ENCODE data around the gene HDHD5.

Gene HDHD5

DNA sequence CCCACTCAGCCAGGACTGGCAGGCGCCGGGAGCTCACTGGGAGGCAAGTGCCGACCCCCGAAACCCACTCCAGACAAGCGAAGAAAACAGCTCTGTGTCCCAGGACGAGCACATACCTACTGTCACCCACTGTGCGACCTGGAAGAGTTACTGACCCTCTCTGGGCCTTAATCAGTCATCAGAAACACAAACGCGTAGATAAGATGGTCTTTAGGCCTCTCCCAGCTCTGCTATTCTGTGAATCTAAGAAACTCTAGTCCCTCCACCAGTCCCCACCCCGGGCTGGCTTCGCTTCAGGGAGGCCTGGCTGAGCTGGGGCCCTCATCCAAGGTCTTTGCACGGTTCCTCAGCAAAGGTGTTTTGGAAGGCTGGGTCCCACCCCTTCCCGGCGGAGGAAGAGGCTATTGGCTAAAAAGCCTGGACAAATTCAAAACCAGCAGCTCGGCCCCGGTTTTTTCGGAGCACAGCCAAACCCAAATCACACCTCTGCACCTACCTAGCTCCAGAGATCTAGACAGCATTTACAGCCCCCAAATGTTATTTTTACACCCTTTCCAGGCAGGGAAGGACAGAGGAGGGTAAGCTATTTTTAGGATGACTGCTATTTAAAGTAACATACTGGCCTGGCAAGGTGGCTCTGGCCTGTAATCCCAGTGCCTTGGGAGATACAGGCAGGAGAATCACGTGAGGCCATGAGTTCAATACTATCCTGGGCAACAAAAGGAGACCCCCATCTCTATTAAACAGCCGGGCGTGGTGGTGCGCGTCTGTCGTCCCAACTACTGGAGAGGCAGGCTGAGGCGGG lies 13.2 kb upstream of the HDHD5 start:
- Histone ChIP-seq H3K4me3 (ENCODE audit: low read length) (peak overlapping the region; percentile 49), H3K36me3 (ENCODE audit: control insufficient read depth, low read depth, low read length) (no peaks in the 10 kb centered on the region), H3K9ac (ENCODE audit: low read length) (peak overlapping the region; percentile 50), H3K9me3 (ENCODE audit: control insufficient read depth, low read depth, low read length) (no peaks in the 10 kb centered on the region), H3K4me1 (ENCODE audit: control insufficient read depth, low read depth, low read length) (peaks cover 9% of the 10 kb centered on the region), H3K27ac (ENCODE audit: low read length) (peak overlapping the region; percentile 19), H3K27me3 (ENCODE audit: control insufficient read depth, insufficient read depth, low read length) (no peaks in the 10 kb centered on the region)

DNA sequence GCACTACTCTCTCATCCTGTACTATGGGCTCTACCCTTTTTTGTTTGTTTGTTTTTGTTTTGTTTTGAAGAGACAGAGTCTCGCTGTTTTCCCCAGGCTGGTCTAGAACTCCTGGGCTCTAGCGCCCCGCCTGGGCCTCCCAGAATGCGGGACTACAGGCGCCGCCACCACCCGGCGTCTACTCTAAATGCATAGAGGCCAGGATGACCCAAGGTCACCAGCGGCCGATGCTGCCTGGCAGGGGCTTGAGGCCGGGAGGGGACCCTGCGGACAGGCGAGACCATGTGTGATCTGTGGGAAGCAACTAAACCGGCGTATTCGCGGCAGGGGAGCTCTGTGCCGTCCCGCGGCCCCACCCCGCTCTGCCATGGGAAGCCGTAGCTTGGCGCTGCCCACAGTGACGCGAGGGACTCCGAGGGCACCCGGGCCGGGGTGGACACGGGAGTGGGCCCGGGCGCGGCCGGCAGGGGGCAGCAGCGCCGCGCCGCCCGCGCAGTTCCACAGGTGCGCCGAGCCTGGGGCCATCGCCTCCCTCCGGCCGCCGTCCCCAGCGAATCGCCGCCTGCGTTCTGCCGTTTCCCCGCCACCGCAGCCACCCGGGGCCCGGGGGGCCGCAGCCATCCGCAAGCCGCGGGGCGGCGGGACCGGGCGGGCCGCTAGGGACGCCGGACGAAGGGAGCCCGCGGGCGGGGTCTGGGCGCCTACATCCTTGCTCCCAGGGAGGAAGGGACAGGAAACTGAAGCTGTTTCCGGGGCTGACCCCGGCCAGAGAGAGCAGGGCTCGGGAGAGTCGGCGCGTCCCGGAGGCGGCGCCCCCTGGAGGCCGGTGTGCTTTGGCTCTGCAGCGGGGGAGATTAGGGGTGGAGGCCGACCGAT lies 12.3 kb upstream of the HDHD5 start:
- Histone ChIP-seq H3K27ac (ENCODE audit: low read length) (no peak overlapping the region), H3K36me3 (ENCODE audit: control insufficient read depth, low read depth, low read length) (no peaks in the 10 kb centered on the region), H3K4me3 (ENCODE audit: low read length) (peak overlapping the region; percentile 49), H3K9me3 (ENCODE audit: control insufficient read depth, low read depth, low read length) (no peaks in the 10 kb centered on the region), H3K27me3 (ENCODE audit: control insufficient read depth, insufficient read depth, low read length) (no peaks in the 10 kb centered on the region), H3K9ac (ENCODE audit: low read length) (peak overlapping the region; percentile 50), H3K4me1 (ENCODE audit: control insufficient read depth, low read depth, low read length) (peaks cover 9% of the 10 kb centered on the region)

DNA sequence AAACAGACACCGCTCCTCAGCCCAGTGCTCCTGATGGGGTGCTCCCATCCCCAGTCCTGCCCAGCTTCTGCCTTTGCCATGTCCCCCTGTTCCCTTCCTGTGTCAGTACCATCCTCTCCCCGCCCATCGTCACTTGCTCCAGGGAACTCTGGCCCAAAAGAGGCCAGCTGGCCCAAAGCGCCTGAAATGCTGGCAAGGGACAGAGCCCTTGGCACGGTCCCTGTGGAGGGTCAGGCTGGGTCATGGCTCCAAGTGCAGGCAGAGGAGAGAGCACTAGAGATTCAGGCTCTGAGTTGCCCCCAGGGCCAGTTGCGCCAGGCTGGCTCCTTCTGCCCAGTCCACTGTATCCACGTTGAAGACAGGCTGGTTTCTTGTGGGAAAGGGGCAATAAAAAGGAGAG lies 8.4 kb upstream of the HDHD5 start:
- Histone ChIP-seq H3K9me3 (ENCODE audit: control insufficient read depth, low read depth, low read length) (no peaks in the 10 kb centered on the region), H3K4me1 (ENCODE audit: control insufficient read depth, low read depth, low read length) (peaks cover 6% of the 10 kb centered on the region), H3K36me3 (ENCODE audit: control insufficient read depth, low read depth, low read length) (no peaks in the 10 kb centered on the region), H3K4me3 (ENCODE audit: low read length) (no peak overlapping the region), H3K27me3 (ENCODE audit: control insufficient read depth, insufficient read depth, low read length) (no peaks in the 10 kb centered on the region), H3K27ac (ENCODE audit: low read length) (no peak overlapping the region), H3K9ac (ENCODE audit: low read length) (no peak overlapping the region)

DNA sequence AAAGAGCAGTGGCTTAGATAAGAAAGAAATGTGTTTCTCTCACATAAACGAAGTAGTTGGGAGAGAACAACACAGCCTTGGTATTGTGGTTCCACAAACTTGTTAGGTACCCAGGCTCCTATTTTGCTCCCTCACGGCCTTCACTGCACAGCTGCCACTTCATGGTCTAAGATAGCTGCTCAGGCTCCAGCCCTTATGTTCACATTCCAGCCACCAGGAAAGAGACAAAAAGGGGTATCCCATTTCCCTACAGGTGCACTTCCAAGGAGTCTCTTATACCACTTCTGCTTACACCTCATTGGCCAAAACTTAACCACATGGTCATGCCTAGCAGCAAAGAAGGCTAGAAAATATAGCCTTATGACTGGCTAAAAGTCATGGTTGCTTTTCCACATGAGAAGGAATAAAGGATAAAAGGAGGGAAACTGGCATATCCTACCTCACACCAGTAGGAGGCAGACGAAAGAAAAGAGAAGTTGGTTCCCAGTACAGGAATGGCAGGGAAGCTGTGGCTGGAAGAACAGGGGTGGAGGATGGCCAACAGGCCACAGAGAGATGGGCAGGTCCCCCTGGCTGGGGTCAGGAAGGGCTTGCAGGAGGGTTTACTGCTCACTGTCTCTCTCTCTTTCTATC lies 5.4 kb upstream of the HDHD5 start:
- Histone ChIP-seq H3K27ac (ENCODE audit: low read length) (no peak overlapping the region), H3K4me3 (ENCODE audit: low read length) (no peak overlapping the region), H3K9me3 (ENCODE audit: control insufficient read depth, low read depth, low read length) (no peaks in the 10 kb centered on the region), H3K4me1 (ENCODE audit: control insufficient read depth, low read depth, low read length) (peaks cover 3% of the 10 kb centered on the region), H3K36me3 (ENCODE audit: control insufficient read depth, low read depth, low read length) (no peaks in the 10 kb centered on the region), H3K9ac (ENCODE audit: low read length) (no peak overlapping the region), H3K27me3 (ENCODE audit: control insufficient read depth, insufficient read depth, low read length) (no peaks in the 10 kb centered on the region)

DNA sequence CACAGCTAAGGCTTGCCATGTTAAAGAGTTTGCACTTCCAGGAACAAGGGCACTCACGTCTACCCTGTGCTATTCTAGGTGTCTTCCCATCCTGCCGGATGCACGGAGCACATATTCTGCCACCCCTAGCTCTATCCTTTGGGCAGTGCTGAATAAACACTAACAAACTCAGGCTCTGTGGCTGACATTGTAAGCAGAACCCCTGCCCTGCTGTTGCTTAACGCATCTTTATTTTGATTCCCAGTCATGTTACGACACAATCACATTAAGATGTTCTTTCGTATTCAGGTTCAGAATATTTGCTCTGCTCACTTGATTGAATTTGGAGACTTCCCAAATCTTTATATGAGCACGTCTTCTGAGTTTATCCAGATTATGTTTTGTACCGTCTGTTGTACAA lies 3.7 kb upstream of the HDHD5 start:
- Histone ChIP-seq H3K27me3 (ENCODE audit: control insufficient read depth, insufficient read depth, low read length) (no peaks in the 10 kb centered on the region), H3K4me3 (ENCODE audit: low read length) (no peak overlapping the region), H3K9me3 (ENCODE audit: control insufficient read depth, low read depth, low read length) (no peaks in the 10 kb centered on the region), H3K36me3 (ENCODE audit: control insufficient read depth, low read depth, low read length) (no peaks in the 10 kb centered on the region), H3K9ac (ENCODE audit: low read length) (no peak overlapping the region), H3K4me1 (ENCODE audit: control insufficient read depth, low read depth, low read length) (peaks cover 3% of the 10 kb centered on the region), H3K27ac (ENCODE audit: low read length) (no peak overlapping the region)

DNA sequence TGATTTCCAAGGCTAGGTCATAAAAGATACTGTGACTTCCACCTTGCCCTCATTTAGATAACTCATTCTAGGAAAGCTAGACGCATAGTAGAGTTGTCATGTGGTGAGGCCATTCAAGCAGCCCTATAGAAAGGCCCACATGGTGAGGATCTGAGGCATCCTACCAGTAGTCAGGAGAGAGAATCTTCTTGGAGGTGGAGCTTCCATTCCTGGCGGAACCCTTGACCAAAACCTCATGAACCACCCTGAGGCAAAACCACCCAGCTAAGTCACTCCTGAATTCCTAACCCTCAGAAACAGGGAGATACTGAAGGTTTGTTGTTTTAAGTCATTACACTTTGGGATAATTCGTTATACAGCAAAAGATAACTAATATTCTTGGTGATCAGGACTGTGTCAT lies 2.9 kb upstream of the HDHD5 start:
- H3K4me3 ChIP-seq (ENCODE audit: low read length), result no peak overlapping the region

DNA sequence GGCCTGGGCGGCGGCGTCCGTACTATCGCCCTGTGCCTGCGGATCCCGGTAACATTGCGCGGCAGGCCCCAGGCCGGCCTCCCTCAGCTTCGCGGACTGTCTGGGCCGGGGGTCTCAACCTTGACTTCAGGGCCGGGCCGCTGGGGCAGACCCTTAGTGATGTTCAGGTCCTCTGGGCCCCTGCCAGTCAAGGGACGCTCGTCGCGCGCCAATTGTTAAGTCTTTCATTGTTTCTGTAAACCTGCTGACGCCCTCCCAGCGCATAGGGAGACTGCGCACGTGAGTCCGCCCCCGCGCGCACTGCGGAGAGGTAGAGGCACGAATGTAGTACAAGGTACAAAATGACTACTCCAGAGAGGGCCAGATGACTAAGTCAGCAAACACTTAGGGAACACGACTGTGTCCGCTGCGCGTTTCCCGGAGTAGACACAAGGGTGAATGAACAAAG lies 451 bp upstream of the HDHD5 start:
- peaks cover 3% of the 10 kb centered on the region for H3K36me3 ChIP-seq (ENCODE audit: control insufficient read depth, low read depth, low read length)
- H3K9me3 ChIP-seq (ENCODE audit: control insufficient read depth, low read depth, low read length), result no peaks in the 10 kb centered on the region
- H3K9ac ChIP-seq (ENCODE audit: low read length), result peak overlapping the region; percentile 52
- peaks cover 3% of the 10 kb centered on the region for H3K4me1 ChIP-seq (ENCODE audit: control insufficient read depth, low read depth, low read length)
- no peak overlapping the region for H3K27ac ChIP-seq (ENCODE audit: low read length)
- H3K4me3 ChIP-seq (ENCODE audit: low read length), result peak overlapping the region; percentile 70
- no peaks in the 10 kb centered on the region for H3K27me3 ChIP-seq (ENCODE audit: control insufficient read depth, insufficient read depth, low read length)

More for the DNA sequence above, 2.9 kb upstream of the HDHD5 start:
- Histone ChIP-seq H3K4me1 (ENCODE audit: control insufficient read depth, low read depth, low read length) (peaks cover 3% of the 10 kb centered on the region), H3K9ac (ENCODE audit: low read length) (no peak overlapping the region), H3K36me3 (ENCODE audit: control insufficient read depth, low read depth, low read length) (peaks cover 3% of the 10 kb centered on the region), H3K27ac (ENCODE audit: low read length) (no peak overlapping the region), H3K9me3 (ENCODE audit: control insufficient read depth, low read depth, low read length) (no peaks in the 10 kb centered on the region), H3K27me3 (ENCODE audit: control insufficient read depth, insufficient read depth, low read length) (no peaks in the 10 kb centered on the region)

DNA sequence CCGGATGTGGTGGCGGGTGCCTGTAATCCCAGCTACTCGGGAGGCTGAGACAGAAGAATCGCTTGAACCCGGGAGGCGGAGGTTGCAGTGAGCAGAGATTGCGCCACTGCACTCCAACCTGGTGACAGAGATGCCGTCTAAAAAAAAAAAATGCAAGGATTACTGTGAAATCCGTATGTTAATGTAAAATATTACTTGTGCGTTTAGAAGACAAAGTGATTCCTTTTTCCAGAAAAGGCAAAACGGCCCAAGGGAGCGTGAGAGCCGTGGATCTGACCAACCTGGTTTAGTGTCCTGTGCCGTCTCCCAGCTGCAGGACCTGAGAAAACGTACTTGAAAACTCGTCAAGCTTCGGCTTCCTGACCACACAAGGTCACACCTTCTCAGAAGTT lies 905 bp downstream of the HDHD5 start:
- no peaks in the 10 kb centered on the region for H3K9me3 ChIP-seq (ENCODE audit: control insufficient read depth, low read depth, low read length)
- peaks cover 3% of the 10 kb centered on the region for H3K4me1 ChIP-seq (ENCODE audit: control insufficient read depth, low read depth, low read length)
- peak overlapping the region; percentile 49 for H3K9ac ChIP-seq (ENCODE audit: low read length)
- peaks cover 3% of the 10 kb centered on the region for H3K36me3 ChIP-seq (ENCODE audit: control insufficient read depth, low read depth, low read length)
- no peak overlapping the region for H3K27ac ChIP-seq (ENCODE audit: low read length)
- H3K27me3 ChIP-seq (ENCODE audit: control insufficient read depth, insufficient read depth, low read length), result no peaks in the 10 kb centered on the region
- peak overlapping the region; percentile 70 for H3K4me3 ChIP-seq (ENCODE audit: low read length)

DNA sequence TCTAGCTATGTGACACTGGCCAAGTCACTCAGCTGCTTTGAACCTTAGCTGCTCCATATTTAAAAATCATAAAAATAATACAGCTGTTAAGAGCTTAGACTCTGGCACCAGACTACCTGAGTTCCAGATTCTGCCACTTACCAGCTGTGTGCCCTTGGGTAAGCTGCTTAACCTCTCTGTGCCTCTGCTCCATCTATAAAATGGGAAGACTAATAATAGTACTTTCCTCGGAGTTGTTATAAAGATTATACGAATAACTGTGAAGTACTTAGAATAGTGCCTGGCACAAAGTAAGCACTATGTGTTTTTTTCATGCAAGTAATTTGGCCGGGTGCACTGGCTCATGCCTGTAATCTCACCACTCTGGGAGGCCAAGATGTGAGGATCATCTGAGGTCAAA lies 1.4 kb downstream of the HDHD5 start:
- Histone ChIP-seq H3K27me3 (ENCODE audit: control insufficient read depth, insufficient read depth, low read length) (no peaks in the 10 kb centered on the region), H3K27ac (ENCODE audit: low read length) (no peak overlapping the region), H3K9ac (ENCODE audit: low read length) (no peak overlapping the region), H3K4me3 (ENCODE audit: low read length) (peak overlapping the region; percentile 70), H3K9me3 (ENCODE audit: control insufficient read depth, low read depth, low read length) (no peaks in the 10 kb centered on the region), H3K4me1 (ENCODE audit: control insufficient read depth, low read depth, low read length) (peaks cover 3% of the 10 kb centered on the region), H3K36me3 (ENCODE audit: control insufficient read depth, low read depth, low read length) (peaks cover 3% of the 10 kb centered on the region)

DNA sequence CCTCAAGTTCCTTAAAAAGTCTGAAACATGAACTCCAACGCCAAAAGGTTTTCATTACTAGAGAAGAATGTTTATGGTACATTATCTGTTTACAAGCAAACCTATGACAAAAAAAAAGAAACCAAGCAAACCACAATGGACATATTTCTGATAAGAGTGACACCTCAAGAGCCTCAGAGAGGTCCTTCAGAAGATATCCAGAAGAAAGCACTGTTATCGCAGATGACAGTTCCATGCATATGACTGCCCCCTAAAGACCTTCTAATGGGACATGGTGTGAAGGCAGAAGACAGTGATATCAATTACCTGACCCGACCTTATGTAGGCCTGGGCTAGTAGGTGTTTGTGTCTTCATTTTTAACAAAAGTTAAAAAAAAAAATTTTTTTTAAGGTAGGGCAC lies 3.1 kb downstream of the HDHD5 start:
- Histone ChIP-seq H3K27me3 (ENCODE audit: control insufficient read depth, insufficient read depth, low read length) (no peaks in the 10 kb centered on the region), H3K4me3 (ENCODE audit: low read length) (no peak overlapping the region), H3K27ac (ENCODE audit: low read length) (no peak overlapping the region), H3K36me3 (ENCODE audit: control insufficient read depth, low read depth, low read length) (peaks cover 3% of the 10 kb centered on the region), H3K9ac (ENCODE audit: low read length) (no peak overlapping the region), H3K9me3 (ENCODE audit: control insufficient read depth, low read depth, low read length) (no peaks in the 10 kb centered on the region), H3K4me1 (ENCODE audit: control insufficient read depth, low read depth, low read length) (peaks cover 3% of the 10 kb centered on the region)

DNA sequence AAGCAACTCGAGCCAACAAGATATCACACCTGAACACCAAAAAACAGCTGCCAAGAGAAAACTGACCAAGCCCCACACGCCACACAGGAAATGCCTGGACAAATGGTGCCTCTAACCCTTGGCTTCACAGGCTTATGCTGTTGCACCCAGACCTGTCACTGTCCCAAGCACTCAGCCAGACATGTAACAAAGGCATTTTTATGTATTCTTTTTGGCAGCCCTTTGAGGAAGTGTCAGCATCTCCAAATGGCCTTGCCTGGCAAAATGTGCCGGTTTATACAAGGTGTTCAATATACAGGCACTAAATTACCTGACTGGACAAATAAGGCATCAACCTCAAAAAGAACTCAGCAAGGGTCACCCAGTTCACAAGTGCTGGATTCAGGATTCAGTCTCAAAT lies 6.1 kb downstream of the HDHD5 start:
- Histone ChIP-seq H3K9ac (ENCODE audit: low read length) (no peak overlapping the region), H3K4me1 (ENCODE audit: control insufficient read depth, low read depth, low read length) (no peaks in the 10 kb centered on the region), H3K4me3 (ENCODE audit: low read length) (no peak overlapping the region), H3K36me3 (ENCODE audit: control insufficient read depth, low read depth, low read length) (peaks cover 16% of the 10 kb centered on the region), H3K27me3 (ENCODE audit: control insufficient read depth, insufficient read depth, low read length) (no peaks in the 10 kb centered on the region), H3K9me3 (ENCODE audit: control insufficient read depth, low read depth, low read length) (no peaks in the 10 kb centered on the region), H3K27ac (ENCODE audit: low read length) (no peak overlapping the region)
